GM12878 (cell line): Measurements from ENCODE around the gene COL6A1. TPM values are rescaled to one million over a fixed set of nuclear protein-coding genes. Genes with fewer than 3 reads are reported as not detected.

Experiments used
- CREM ChIP-seq: IDR thresholded peaks from 2 replicates; pipeline ENCODE4 v1.6.1; 2014; ENCODE audit warnings: antibody characterized with exemption, low read depth
- NFYA ChIP-seq: IDR thresholded peaks from 2 replicates; pipeline ENCODE4 v1.6.1; 2011; ENCODE audit warnings: low read depth, mild to moderate bottlenecking, low read length, improper control_type of control experiment, borderline replicate concordance
- RB1 ChIP-seq: fragments of 450-650 bp; formaldehyde crosslinking; IDR thresholded peaks from 2 replicates; pipeline ENCODE4 v1.6.1; 2017; ENCODE audit warnings: mild to moderate bottlenecking, borderline replicate concordance
- RFX5 ChIP-seq: IDR thresholded peaks from 2 replicates; pipeline ENCODE4 v1.6.1; 2011; ENCODE audit warnings: low read depth, low read length, improper control_type of control experiment
- SKIL ChIP-seq: fragments of 450-650 bp; IDR thresholded peaks from 2 replicates; pipeline ENCODE4 v1.6.1; 2017; ENCODE audit warnings: mild to moderate bottlenecking, low read depth, inconsistent platforms; ENCODE audit not compliant: poor library complexity, severe bottlenecking
- SUZ12 ChIP-seq: fragments of 200-600 bp; sonication (generic); IDR thresholded peaks from one replicate; pipeline ENCODE4 v1.6.1; 2018; ENCODE audit warnings: antibody characterized with exemption, mild to moderate bottlenecking; ENCODE audit not compliant: unreplicated experiment
- ZBED1 ChIP-seq: IDR thresholded peaks from 2 replicates; pipeline ENCODE4 v1.6.1; 2016; ENCODE audit warnings: borderline replicate concordance
- polyA plus RNA-seq, 11 experiments: library from polyadenylated mRNA; depleted of rRNA in 4 of 11; unstranded in 6 of 11; stranded (reverse) in 5 of 11; fragments of >200 nt; fragmentation: Nextera tagmentation in 4 of 11; fragmentation: Illumina TruSeq in 1 of 11; extraction: Ambion mirVana in 4 of 11; extraction: Trizol in 1 of 11; gene quantifications; 1 replicate in 1 of 11; 2 replicates in 10 of 11; pipeline versions ENCODE4 v1.2.1 to v1.2.3, GENCODE V29; 2011 to 2016; ENCODE audit warnings: inconsistent platforms in 2 of 11, missing spikeins in 2 of 11, low read depth in 1 of 11
- total RNA-seq, 4 experiments: library from RNA; depleted of rRNA in 3 of 4; stranded (reverse); fragments of >200 nt in 3 of 4; fragmentation: Illumina TruSeq in 1 of 4; extraction: Trizol in 1 of 4; gene quantifications; 2 replicates each; pipeline versions ENCODE4 v1.2.1 to v1.2.3, GENCODE V29; 2013 to 2021
- TF ChIP-seq, protein P1 (sequence below): fragments of 150-350 bp; IDR thresholded peaks from 2 replicates; pipeline ENCODE4 v1.6.1; 2016; ENCODE audit warnings: low read depth, low read length

The COL6A1 gene
- total and polyA plus RNA-seq, 10 of the 15 experiments (the other 5 are each of a cell fraction or from before 2014, with no cell fraction given), result 0.12 to 1.3 (median 0.20) TPM; not detected in 7

- TF ChIP-seq SKIL, result no peak
- TF ChIP-seq RFX5, result no peak
- TF ChIP-seq, protein P1, sequence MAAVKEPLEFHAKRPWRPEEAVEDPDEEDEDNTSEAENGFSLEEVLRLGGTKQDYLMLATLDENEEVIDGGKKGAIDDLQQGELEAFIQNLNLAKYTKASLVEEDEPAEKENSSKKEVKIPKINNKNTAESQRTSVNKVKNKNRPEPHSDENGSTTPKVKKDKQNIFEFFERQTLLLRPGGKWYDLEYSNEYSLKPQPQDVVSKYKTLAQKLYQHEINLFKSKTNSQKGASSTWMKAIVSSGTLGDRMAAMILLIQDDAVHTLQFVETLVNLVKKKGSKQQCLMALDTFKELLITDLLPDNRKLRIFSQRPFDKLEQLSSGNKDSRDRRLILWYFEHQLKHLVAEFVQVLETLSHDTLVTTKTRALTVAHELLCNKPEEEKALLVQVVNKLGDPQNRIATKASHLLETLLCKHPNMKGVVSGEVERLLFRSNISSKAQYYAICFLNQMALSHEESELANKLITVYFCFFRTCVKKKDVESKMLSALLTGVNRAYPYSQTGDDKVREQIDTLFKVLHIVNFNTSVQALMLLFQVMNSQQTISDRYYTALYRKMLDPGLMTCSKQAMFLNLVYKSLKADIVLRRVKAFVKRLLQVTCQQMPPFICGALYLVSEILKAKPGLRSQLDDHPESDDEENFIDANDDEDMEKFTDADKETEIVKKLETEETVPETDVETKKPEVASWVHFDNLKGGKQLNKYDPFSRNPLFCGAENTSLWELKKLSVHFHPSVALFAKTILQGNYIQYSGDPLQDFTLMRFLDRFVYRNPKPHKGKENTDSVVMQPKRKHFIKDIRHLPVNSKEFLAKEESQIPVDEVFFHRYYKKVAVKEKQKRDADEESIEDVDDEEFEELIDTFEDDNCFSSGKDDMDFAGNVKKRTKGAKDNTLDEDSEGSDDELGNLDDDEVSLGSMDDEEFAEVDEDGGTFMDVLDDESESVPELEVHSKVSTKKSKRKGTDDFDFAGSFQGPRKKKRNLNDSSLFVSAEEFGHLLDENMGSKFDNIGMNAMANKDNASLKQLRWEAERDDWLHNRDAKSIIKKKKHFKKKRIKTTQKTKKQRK, result no peak
- TF ChIP-seq NFYA, result no peak
- no peak for TF ChIP-seq ZBED1
- no peak for TF ChIP-seq CREM
- TF ChIP-seq SUZ12, result no peak
- TF ChIP-seq RB1, result no peak
Measured at GRCh38 chr21:45991606-45992300, 10.2 kb downstream of the COL6A1 start (continued).
